ENCODE measurements around the gene BMP5.

DNA sequence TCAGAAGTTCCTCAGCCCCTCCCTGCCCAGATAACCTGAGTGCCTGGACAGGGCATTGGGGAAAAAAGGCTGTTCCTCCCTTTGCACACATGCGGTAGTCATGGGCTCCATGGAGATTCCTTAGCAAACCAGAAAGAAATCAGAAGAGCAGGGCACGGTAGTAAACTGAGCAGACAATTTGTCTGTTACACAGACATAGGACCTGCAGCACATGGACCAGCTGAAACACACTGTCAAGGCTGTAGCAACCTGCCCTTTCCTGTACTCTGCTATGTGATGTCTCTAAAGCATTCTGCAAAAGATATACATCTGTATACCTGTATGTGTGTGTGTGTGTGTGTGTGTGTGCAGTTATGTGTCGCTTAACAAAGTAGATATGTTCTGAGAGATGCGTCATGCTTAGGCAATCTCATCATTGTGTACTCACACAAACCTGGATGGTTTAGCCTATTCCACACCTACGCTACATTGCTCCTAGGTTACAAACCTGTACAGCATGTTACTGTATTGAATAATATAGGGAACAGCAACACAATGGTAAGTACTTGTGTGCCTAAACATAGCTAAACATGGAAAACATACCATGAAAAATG is 44.4 kb upstream of the BMP5 start:
- TF ChIP-seq, protein P1, sequence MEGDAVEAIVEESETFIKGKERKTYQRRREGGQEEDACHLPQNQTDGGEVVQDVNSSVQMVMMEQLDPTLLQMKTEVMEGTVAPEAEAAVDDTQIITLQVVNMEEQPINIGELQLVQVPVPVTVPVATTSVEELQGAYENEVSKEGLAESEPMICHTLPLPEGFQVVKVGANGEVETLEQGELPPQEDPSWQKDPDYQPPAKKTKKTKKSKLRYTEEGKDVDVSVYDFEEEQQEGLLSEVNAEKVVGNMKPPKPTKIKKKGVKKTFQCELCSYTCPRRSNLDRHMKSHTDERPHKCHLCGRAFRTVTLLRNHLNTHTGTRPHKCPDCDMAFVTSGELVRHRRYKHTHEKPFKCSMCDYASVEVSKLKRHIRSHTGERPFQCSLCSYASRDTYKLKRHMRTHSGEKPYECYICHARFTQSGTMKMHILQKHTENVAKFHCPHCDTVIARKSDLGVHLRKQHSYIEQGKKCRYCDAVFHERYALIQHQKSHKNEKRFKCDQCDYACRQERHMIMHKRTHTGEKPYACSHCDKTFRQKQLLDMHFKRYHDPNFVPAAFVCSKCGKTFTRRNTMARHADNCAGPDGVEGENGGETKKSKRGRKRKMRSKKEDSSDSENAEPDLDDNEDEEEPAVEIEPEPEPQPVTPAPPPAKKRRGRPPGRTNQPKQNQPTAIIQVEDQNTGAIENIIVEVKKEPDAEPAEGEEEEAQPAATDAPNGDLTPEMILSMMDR (IDR thresholded peaks at IDR 0.05; ENCODE audit: low read depth, low read length), result no peak
- TF ChIP-seq EZH2phosphoT487 (IDR thresholded peaks at IDR 0.05; ENCODE audit: low read depth), result no peak
